ENCODE data around the gene PFDN1.

PFDN1 gene

GRCh38 chr5:140303966-140304365 lies 1.1 kb upstream of the PFDN1 start:
- in situ Hi-C loops (cut with MboI; ENCODE audit: low pct_unique_long_range_greater_than_20kb, low sequenced_read_pairs): no loop called here
- no peak for DNase-seq

- in situ Hi-C loops (cut with MboI; ENCODE audit: low pct_unique_long_range_greater_than_20kb, low sequenced_read_pairs): no loop called here
- DNase-seq: no peak
Measured at GRCh38 chr5:140301136-140301535, 1.8 kb downstream of the PFDN1 start.

GRCh38 chr5:140299056-140299455 lies 3.8 kb downstream of the PFDN1 start:
- no peak for DNase-seq
- in situ Hi-C loops (cut with MboI; ENCODE audit: low pct_unique_long_range_greater_than_20kb, low sequenced_read_pairs): no loop called here

DNA sequence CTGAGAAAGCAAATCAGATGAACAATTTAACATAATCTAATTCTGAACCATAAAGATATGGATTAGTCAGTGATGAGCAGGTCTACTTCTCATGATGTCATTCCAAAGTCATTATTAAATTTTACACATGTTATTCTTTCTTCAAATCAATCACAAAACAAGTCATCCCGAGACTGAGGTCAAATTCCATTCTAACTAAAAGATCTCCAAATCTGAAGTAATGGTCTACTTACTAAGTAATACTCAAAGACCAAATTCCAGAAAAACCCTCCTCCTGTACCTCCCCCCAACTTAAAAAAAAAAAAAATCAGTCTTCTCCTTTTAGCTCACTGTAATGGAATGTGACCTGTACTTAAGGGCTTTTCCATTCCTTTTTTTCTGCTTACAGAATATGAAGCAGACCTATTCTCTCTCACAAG lies 4.7 kb downstream of the PFDN1 start:
- DNase-seq: no peak
- in situ Hi-C loops (cut with MboI; ENCODE audit: low pct_unique_long_range_greater_than_20kb, low sequenced_read_pairs): no loop called here

- no peak for DNase-seq
- in situ Hi-C loops (cut with MboI; ENCODE audit: low pct_unique_long_range_greater_than_20kb, low sequenced_read_pairs): no loop called here
Measured at GRCh38 chr5:140297283-140297682, 5.6 kb downstream of the PFDN1 start.

GRCh38 chr5:140296289-140296688 lies 6.6 kb downstream of the PFDN1 start:
- DNase-seq: no peak
- in situ Hi-C loops (cut with MboI; ENCODE audit: low pct_unique_long_range_greater_than_20kb, low sequenced_read_pairs): no loop called here

GRCh38 chr5:140295414-140295813 lies 7.5 kb downstream of the PFDN1 start:
- DNase-seq: peak; percentile 40
- in situ Hi-C loops (cut with MboI; ENCODE audit: low pct_unique_long_range_greater_than_20kb, low sequenced_read_pairs): no loop called here

- in situ Hi-C loops (cut with MboI; ENCODE audit: low pct_unique_long_range_greater_than_20kb, low sequenced_read_pairs): no loop called here
- no peak for DNase-seq
Measured at GRCh38 chr5:140294753-140295152, 8.1 kb downstream of the PFDN1 start.

DNA sequence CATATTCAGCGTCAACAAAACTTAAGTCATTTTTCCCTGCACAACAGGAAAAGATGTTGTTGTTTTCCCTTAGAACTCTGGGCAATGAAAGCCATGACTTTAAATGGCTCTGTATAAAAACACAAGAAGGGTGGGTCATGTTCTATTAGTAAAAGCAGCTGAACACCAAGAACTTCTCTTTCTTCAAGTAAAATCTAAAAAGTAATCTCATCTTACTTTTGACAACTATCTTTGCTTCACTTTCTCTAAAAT lies 9.1 kb downstream of the PFDN1 start:
- in situ Hi-C loops (cut with MboI; ENCODE audit: low pct_unique_long_range_greater_than_20kb, low sequenced_read_pairs): no loop called here
- no peak for DNase-seq

DNA sequence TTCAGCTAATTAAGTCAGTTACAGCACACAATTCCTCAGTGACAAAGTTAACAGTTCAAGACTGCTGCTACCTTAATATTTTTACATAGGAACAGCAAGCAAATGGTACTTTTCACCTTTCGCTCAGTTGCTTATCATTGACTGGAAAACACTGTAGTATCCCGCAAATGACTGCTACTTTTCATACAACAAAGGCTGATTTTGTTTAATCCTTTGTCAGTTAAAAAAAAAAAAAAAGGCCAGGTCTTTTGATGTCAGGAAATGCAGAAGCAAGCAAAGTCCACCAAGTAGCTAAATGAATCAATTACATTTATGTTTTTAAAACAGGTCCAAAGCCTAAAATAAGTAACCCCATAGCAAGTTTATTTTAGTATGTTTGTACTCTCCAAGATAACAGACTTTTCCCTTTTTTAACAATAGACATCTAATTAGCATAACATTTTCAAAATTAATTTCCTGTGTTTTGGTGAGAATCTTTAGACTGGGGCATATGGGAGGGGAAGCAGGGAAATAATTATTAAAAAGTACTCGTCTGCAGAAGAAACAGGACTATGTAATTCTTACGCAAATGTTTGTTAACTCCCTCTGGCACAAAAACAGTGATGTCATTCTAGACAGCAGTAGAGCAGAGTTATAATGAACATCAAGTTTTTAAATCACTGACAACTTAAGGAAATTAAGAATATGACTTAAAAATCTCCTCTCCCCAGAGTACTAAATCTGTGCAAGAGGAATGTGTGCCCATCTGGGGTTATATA lies 9.6 kb downstream of the PFDN1 start:
- in situ Hi-C loops (cut with MboI; ENCODE audit: low pct_unique_long_range_greater_than_20kb, low sequenced_read_pairs): no loop called here
- no peak for DNase-seq

DNA sequence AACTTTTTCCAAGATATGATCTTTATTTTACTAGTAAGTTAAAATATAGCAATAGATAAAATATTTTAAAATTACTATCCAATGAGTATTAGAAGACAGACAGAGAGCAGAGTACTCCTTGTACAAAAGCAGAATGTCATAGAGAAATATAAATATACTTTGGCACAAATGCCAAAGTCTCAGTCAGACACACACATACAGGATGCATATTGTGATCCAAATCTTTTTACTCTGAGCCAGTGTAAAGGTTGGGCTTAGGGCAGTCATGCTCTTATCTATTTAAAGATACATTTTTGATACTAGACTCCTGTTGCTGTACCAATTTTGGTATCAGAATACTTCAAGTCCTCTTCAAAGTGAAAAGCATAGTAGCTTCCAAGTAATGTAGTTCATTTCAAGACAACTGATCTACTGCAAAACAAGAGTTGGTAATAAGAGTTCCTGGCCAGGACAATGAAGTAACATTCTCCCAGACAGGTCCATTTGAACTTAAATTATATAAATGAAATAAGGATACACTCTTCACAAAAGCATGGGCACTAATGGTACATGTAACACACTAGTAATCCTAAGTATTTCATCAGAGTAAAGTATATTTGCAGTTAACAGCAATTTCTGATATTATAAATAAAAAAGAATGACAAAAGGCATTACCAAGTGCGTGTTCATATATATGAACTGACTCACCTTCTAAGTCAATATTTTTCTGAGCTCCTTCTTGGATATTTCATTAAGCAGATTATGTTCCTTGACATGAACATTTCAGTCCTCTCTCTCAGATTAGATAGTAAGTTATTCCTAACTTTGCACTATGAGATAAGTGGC lies 10.5 kb downstream of the PFDN1 start:
- in situ Hi-C loops (cut with MboI; ENCODE audit: low pct_unique_long_range_greater_than_20kb, low sequenced_read_pairs): no loop called here

GRCh38 chr5:140287801-140288521 lies 14.9 kb downstream of the PFDN1 start:
- no peak for DNase-seq
- in situ Hi-C loops (cut with MboI; ENCODE audit: low pct_unique_long_range_greater_than_20kb, low sequenced_read_pairs): no loop called here

More for the DNA sequence above, 10.5 kb downstream of the PFDN1 start:
- no peak for DNase-seq

- in situ Hi-C loops (cut with MboI; ENCODE audit: low pct_unique_long_range_greater_than_20kb, low sequenced_read_pairs): no loop called here
- no peak for DNase-seq
Measured at GRCh38 chr5:140286424-140286823, 16.5 kb downstream of the PFDN1 start.

DNA sequence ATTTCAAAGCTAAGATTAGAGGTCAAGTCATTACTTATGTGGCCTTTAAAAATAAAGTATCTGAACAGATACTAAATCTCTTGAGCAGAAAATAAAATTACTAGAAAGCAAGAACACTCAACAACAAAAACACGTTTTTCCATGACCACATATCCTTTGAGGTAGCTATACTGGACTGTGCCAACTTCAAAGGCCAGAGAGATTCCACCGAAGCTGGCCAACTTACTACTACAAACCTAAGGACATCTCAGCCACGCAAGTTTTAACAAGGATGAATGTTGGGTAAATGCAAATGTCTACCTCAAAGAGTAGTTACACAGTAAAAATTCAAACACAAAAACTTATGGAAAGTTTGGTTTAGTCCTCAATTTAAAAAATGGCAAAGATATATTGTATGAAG lies 18.9 kb downstream of the PFDN1 start:
- DNase-seq: no peak
- in situ Hi-C loops (cut with MboI; ENCODE audit: low pct_unique_long_range_greater_than_20kb, low sequenced_read_pairs): no loop called here

GRCh38 chr5:140282266-140282665 lies 20.6 kb downstream of the PFDN1 start:
- in situ Hi-C loops (cut with MboI; ENCODE audit: low pct_unique_long_range_greater_than_20kb, low sequenced_read_pairs): no loop called here
- DNase-seq: no peak

GRCh38 chr5:140275837-140276236 lies 27.1 kb downstream of the PFDN1 start:
- in situ Hi-C loops (cut with MboI; ENCODE audit: low pct_unique_long_range_greater_than_20kb, low sequenced_read_pairs): no loop called here

GRCh38 chr5:140273401-140273877 lies 29.5 kb downstream of the PFDN1 start:
- peak; percentile 82 for DNase-seq
- in situ Hi-C loops (cut with MboI; ENCODE audit: low pct_unique_long_range_greater_than_20kb, low sequenced_read_pairs): no loop called here

More at GRCh38 chr5:140275837-140276236, 27.1 kb downstream of the PFDN1 start:
- no peak for DNase-seq

DNA sequence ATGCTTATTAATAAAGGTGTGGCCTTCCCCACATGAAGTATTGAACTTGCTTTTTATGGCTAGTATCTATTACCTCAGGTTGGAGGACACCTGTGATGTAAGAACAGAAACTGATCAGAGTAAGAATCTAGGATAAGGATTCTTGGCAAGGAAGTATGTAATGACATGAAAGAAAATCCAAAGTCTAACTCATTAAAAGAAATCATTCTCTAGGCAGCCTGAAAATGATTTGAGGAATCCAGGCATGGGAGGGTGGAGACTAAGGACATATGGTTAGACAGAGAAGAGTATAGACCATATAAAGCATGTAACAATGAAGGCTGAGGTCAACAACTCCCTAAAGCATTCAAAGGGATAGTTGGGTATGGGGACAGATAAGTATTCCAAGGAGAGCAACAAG lies 32.9 kb downstream of the PFDN1 start:
- in situ Hi-C loops (cut with MboI; ENCODE audit: low pct_unique_long_range_greater_than_20kb, low sequenced_read_pairs): no loop called here
- no peak for DNase-seq

- no peak for DNase-seq
- in situ Hi-C loops (cut with MboI; ENCODE audit: low pct_unique_long_range_greater_than_20kb, low sequenced_read_pairs): no loop called here
Measured at GRCh38 chr5:140267559-140268018, 35.3 kb downstream of the PFDN1 start.

GRCh38 chr5:140267201-140267540 lies 35.7 kb downstream of the PFDN1 start:
- DNase-seq: no peak
- in situ Hi-C loops (cut with MboI; ENCODE audit: low pct_unique_long_range_greater_than_20kb, low sequenced_read_pairs): no loop called here

Measured in KBM-7 (cell line).